PC-9 (cell line): Measurements from ENCODE around the gene SSTR3. TPM values are rescaled to one million over a fixed set of nuclear protein-coding genes. Genes with fewer than 3 reads are reported as not detected.

Experiments used
- total RNA-seq: library from RNA; stranded (reverse); gene quantifications from 2 replicates; pipeline ENCODE4 v1.2.3, GENCODE V29; 2021

Gene SSTR3
- total RNA-seq, 1 experiment from 2014 or later: not detected

Other genes with a start within 250 kb of the SSTR3 start
- gene TST, start 193.0 kb downstream of the SSTR3 start, total RNA-seq: 99.4 and 123 TPM in 2 replicates
- 75.9 and 109 TPM in 2 replicates for gene MPST, start 192.7 kb downstream of the SSTR3 start, total RNA-seq
- 29.5 and 32.6 TPM in 2 replicates for gene KCTD17, start 160.7 kb downstream of the SSTR3 start, total RNA-seq
- 0.79 and 0.88 TPM in 2 replicates for gene TMPRSS6, start 102.8 kb downstream of the SSTR3 start, total RNA-seq
- gene IL2RB, start 62.6 kb downstream of the SSTR3 start, total RNA-seq: 0.46 and 1.0 TPM in 2 replicates
- 72.2 and 85.9 TPM in 2 replicates for gene C1QTNF6, start 24.2 kb downstream of the SSTR3 start, total RNA-seq
- gene RAC2, start 31.8 kb upstream of the SSTR3 start, total RNA-seq: 79.9 and 90.5 TPM in 2 replicates
- not detected in 2 replicates for gene CYTH4, start 70.0 kb upstream of the SSTR3 start, total RNA-seq
- 30.8 and 36.6 TPM in 2 replicates for gene ELFN2, start 215.0 kb upstream of the SSTR3 start, total RNA-seq